CD14-positive monocyte (primary cell): ENCODE results near the gene EFHC2. TPM values are rescaled to one million over a fixed set of nuclear protein-coding genes. Genes with fewer than 3 reads are reported as not detected.

Experiments
- DNase-seq, 3 donors: peaks; one replicate each; pipeline ENCODE4 v3.0.0-alpha.2; 2011 to 2022
- H2AFZ ChIP-seq: 2 replicates; pipeline ENCODE4 v1.6.0; 2012; ENCODE audit warnings: mild to moderate bottlenecking, low read depth, low read length, inconsistent platforms; ENCODE audit not compliant: insufficient read depth, poor library complexity, severe bottlenecking
- H3K27ac ChIP-seq, 2 donors: 1 replicate in 1 of 2; 2 replicates in 1 of 2; pipeline ENCODE4 v1.5.1; 2012 to 2013; ENCODE audit warnings: low read length in 2 of 2, control low read depth in 1 of 2, inconsistent platforms in 1 of 2, low read depth in 1 of 2, mild to moderate bottlenecking in 1 of 2
- H3K27me3 ChIP-seq, 2 donors: one replicate each; pipeline versions ENCODE4 v1.6.0 to v1.6.1; 2011 to 2013; ENCODE audit warnings: low read length in 2 of 2; ENCODE audit not compliant: control insufficient read depth in 2 of 2, insufficient read depth in 2 of 2
- H3K36me3 ChIP-seq, 2 donors: replicated peaks in 1 of 2; 1 replicate in 1 of 2; 2 replicates in 1 of 2; pipeline versions ENCODE4 v1.5.1 to v1.6.1; 2012 to 2013; ENCODE audit warnings: low read length in 2 of 2, control low read depth in 1 of 2, inconsistent platforms in 1 of 2, mild to moderate bottlenecking in 1 of 2; ENCODE audit not compliant: insufficient read depth in 2 of 2, control insufficient read depth in 1 of 2
- H3K4me1 ChIP-seq, 2 donors: 1 replicate in 1 of 2; 2 replicates in 1 of 2; pipeline versions ENCODE4 v1.5.1 to v1.6.1; 2012 to 2013; ENCODE audit warnings: low read length in 2 of 2, control low read depth in 1 of 2, inconsistent platforms in 1 of 2, mild to moderate bottlenecking in 1 of 2, moderate library complexity in 1 of 2; ENCODE audit not compliant: insufficient read depth in 2 of 2, control insufficient read depth in 1 of 2
- H3K4me2 ChIP-seq: replicated peaks from 2 replicates; pipeline ENCODE3; 2012; ENCODE audit warnings: low read length, moderate library complexity, mild to moderate bottlenecking; ENCODE audit not compliant: poor library complexity, severe bottlenecking; ENCODE audit errors: extremely low read depth
- H3K4me3 ChIP-seq, 3 experiments: fragments of 200-600 bp in 1 of 3; sonication (generic) in 1 of 3; replicated peaks in 1 of 3; 1 replicate in 2 of 3; 2 replicates in 1 of 3; pipeline ENCODE4 v1.5.1; 2011 to 2013; ENCODE audit warnings: low read length in 3 of 3, mild to moderate bottlenecking in 3 of 3, control low read depth in 2 of 3, low read depth in 2 of 3, inconsistent platforms in 1 of 3, moderate library complexity in 1 of 3
- H3K79me2 ChIP-seq: 2 replicates; pipeline ENCODE4 v1.6.0; 2012; ENCODE audit warnings: mild to moderate bottlenecking, control low read depth, inconsistent platforms, low read length, moderate library complexity; ENCODE audit not compliant: insufficient read depth
- H3K9ac ChIP-seq: 2 replicates; pipeline ENCODE4 v1.6.0; 2017; ENCODE audit warnings: low read length, mild to moderate bottlenecking; ENCODE audit not compliant: insufficient read depth, poor library complexity, severe bottlenecking
- H3K9me3 ChIP-seq, 2 donors: replicated peaks in 1 of 2; 1 replicate in 1 of 2; 2 replicates in 1 of 2; pipeline versions ENCODE4 v1.5.1 to v1.6.1; 2012 to 2013; ENCODE audit warnings: low read length in 2 of 2, control low read depth in 1 of 2; ENCODE audit not compliant: control insufficient read depth in 1 of 2, insufficient read depth in 1 of 2
- H4K20me1 ChIP-seq: 2 replicates; pipeline ENCODE4 v1.6.0; 2012; ENCODE audit warnings: mild to moderate bottlenecking, low read length, control low read depth, moderate library complexity; ENCODE audit not compliant: insufficient read depth
- H3K27ac Mint-ChIP-seq, 7 donors: one replicate each; pipeline ENCODE4 v1.8.0; 2020; ENCODE audit warnings: mild to moderate bottlenecking in 7 of 7, mixed read lengths in 7 of 7, moderate library complexity in 6 of 7, inconsistent platforms in 2 of 7
- H3K27me3 Mint-ChIP-seq, 3 donors: one replicate each; pipeline ENCODE4 v1.8.0; 2021 to 2022; ENCODE audit warnings: low read depth in 3 of 3, mild to moderate bottlenecking in 3 of 3, mixed read lengths in 3 of 3, moderate library complexity in 3 of 3, inconsistent platforms in 1 of 3
- H3K36me3 Mint-ChIP-seq, 2 donors: one replicate each; pipeline ENCODE4 v1.8.0; 2020; ENCODE audit warnings: mixed read lengths in 2 of 2, inconsistent platforms in 1 of 2, mild to moderate bottlenecking in 1 of 2
- H3K4me1 Mint-ChIP-seq: one replicate; pipeline ENCODE4 v1.8.0; 2020; ENCODE audit warnings: mild to moderate bottlenecking, mixed read lengths
- H3K4me3 Mint-ChIP-seq, 2 donors: one replicate each; pipeline ENCODE4 v1.8.0; 2020; ENCODE audit warnings: mild to moderate bottlenecking in 2 of 2, mixed read lengths in 2 of 2, moderate library complexity in 1 of 2
- H3K9me3 Mint-ChIP-seq, 7 donors: one replicate each; pipeline ENCODE4 v1.8.0; 2020 to 2022; ENCODE audit warnings: mixed read lengths in 7 of 7, mild to moderate bottlenecking in 6 of 7, moderate library complexity in 6 of 7, inconsistent platforms in 2 of 7
- WGBS: methylation state at CpG from one replicate; pipeline ENCODE4 v1.1.5; 2013; ENCODE audit warnings: missing lambda C conversion rate; ENCODE audit not compliant: insufficient coverage; 5-methylcytosine and 5-hydroxymethylcytosine counted together
- intact Hi-C, 2 donors: fragments of 100-400 bp; cut with micrococcal nuclease; formaldehyde crosslinking; loops; one replicate each; pipeline versions ENCODE4 v1.15.0 to v1.15.1; 2023
- polyA plus RNA-seq, 3 donors: library from polyadenylated mRNA; depleted of rRNA in 1 of 3; unstranded in 2 of 3; stranded (reverse) in 1 of 3; fragments of 300-500 nt in 2 of 3; fragments of >200 nt in 1 of 3; fragmentation: Illumina TruSeq in 2 of 3; gene quantifications; 1 replicate in 2 of 3; 2 replicates in 1 of 3; pipeline ENCODE4 v1.2.3, GENCODE V29; 2012 to 2021
- TF ChIP-seq, protein P1 (sequence below): fragments of 200-600 bp; IDR thresholded peaks from one replicate; pipeline ENCODE4 v1.8.0; 2022; ENCODE audit warnings: antibody characterized with exemption, mild to moderate bottlenecking

The EFHC2 gene
- polyA plus RNA-seq, 3 donors: 0.05 to 0.22 TPM; not detected in 1

- Histone ChIP-seq H3K9me3 (no peaks in the 10 kb centered on the region), H4K20me1 (no peaks in the 10 kb centered on the region), H3K36me3 (no peaks in the 10 kb centered on the region), H3K9ac (no peak overlapping the region), H3K4me3 (no peak overlapping the region), H3K4me1 (peaks cover 0 to 2% of the 10 kb centered on the region in 2 donors), H3K79me2 (no peaks in the 10 kb centered on the region), H3K27ac (no peak overlapping the region), H3K27me3 (no peaks in the 10 kb centered on the region), H2AFZ (no peak overlapping the region), H3K4me2 (no peak overlapping the region)
- H3K36me3 Mint-ChIP-seq: peaks cover 0 to 2% of the 10 kb centered on the region in 2 donors
- no peak overlapping the region for H3K27ac Mint-ChIP-seq
- no peak overlapping the region for H3K4me3 Mint-ChIP-seq
- no peak for DNase-seq
- peaks cover 0 to 13% (median 0%) of the 10 kb centered on the region in 3 donors for H3K27me3 Mint-ChIP-seq
- peaks cover 0 to 2% (median 0%) of the 10 kb centered on the region in 7 donors for H3K9me3 Mint-ChIP-seq
- intact Hi-C loops: no loop called here
- TF ChIP-seq, protein P1, sequence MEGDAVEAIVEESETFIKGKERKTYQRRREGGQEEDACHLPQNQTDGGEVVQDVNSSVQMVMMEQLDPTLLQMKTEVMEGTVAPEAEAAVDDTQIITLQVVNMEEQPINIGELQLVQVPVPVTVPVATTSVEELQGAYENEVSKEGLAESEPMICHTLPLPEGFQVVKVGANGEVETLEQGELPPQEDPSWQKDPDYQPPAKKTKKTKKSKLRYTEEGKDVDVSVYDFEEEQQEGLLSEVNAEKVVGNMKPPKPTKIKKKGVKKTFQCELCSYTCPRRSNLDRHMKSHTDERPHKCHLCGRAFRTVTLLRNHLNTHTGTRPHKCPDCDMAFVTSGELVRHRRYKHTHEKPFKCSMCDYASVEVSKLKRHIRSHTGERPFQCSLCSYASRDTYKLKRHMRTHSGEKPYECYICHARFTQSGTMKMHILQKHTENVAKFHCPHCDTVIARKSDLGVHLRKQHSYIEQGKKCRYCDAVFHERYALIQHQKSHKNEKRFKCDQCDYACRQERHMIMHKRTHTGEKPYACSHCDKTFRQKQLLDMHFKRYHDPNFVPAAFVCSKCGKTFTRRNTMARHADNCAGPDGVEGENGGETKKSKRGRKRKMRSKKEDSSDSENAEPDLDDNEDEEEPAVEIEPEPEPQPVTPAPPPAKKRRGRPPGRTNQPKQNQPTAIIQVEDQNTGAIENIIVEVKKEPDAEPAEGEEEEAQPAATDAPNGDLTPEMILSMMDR: no peak
- H3K4me1 Mint-ChIP-seq: peaks cover 5% of the 10 kb centered on the region
- no CpG with 5 or more reads among the region's 2 CpGs for WGBS
Observed at GRCh38 chrX:44308869-44309268, 34.6 kb downstream of the EFHC2 start.

DNA sequence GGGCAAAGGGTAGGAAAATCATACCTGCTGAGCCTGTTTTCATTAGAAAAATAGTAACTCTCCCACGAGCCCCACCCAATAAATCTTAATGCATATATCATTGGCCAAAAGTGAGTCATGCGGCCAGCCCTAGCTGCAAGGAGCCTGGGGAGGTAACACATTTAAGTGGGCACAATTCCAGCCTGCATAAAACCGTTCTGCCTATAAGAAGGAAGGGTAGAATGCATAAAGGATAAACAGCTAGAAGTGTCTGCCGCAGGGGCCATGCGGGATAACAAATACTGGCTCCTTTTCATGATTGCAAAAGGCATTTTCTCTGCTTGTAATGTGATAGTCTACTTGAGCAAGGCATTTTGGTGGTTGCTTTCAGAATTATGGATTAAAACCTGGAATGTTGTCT, 37.1 kb downstream of the EFHC2 start:
- no peak overlapping the region for H3K27ac Mint-ChIP-seq

More for the DNA sequence above, 37.1 kb downstream of the EFHC2 start:
- no peak overlapping the region for H3K27ac ChIP-seq
- H3K27me3 Mint-ChIP-seq: peaks cover 0 to 12% (median 0%) of the 10 kb centered on the region in 3 donors
- peaks cover 0 to 2% of the 10 kb centered on the region in 2 donors for H3K36me3 Mint-ChIP-seq
- DNase-seq: no peak
- no peaks in the 10 kb centered on the region for H3K4me1 Mint-ChIP-seq
- intact Hi-C loops: no loop called here
- no peaks in the 10 kb centered on the region for H3K9me3 ChIP-seq
- H3K27me3 ChIP-seq: peaks cover 0 to 2% of the 10 kb centered on the region in 2 donors
- H3K9me3 Mint-ChIP-seq: peaks cover 0 to 2% (median 0%) of the 10 kb centered on the region in 7 donors
- H3K79me2 ChIP-seq: no peaks in the 10 kb centered on the region
- no peaks in the 10 kb centered on the region for H3K4me1 ChIP-seq
- no peak overlapping the region for H3K4me2 ChIP-seq
- no peak overlapping the region for H2AFZ ChIP-seq
- TF ChIP-seq, protein P1: no peak
- H3K9ac ChIP-seq: no peak overlapping the region
- H3K4me3 ChIP-seq: no peak overlapping the region
- H4K20me1 ChIP-seq: no peaks in the 10 kb centered on the region
- H3K36me3 ChIP-seq: no peaks in the 10 kb centered on the region
- no peak overlapping the region for H3K4me3 Mint-ChIP-seq
- 100% methylated on average over 1 of the region's 5 CpGs for WGBS
